OCI-LY7 (cell line): ENCODE data around the gene GPR156. TPM values are rescaled to one million over a fixed set of nuclear protein-coding genes. Genes with fewer than 3 reads are reported as not detected.

ENCODE experiments used
- BruUV-seq: library from RNA; stranded (reverse); fragments of 400-500 nt; replicated peaks from 2 replicates; lab custom pipeline; 2021; lab: Mats Ljungman, UMichigan
- CTCF ChIA-PET: fragments of 300-600 bp; sonication (Branson Sonifier 250); formaldehyde crosslinking; loops from one replicate; lab custom pipeline; 2022; ENCODE audit warnings: antibody characterized with exemption; ENCODE audit not compliant: unreplicated experiment; lab: Charles Lee
- POLR2A ChIA-PET: fragments of 300-600 bp; sonication (Branson Sonifier 250); formaldehyde crosslinking; loops from one replicate; lab custom pipeline; 2022; ENCODE audit warnings: antibody characterized with exemption; lab: Charles Lee
- DNase-seq: peaks from one replicate; pipeline ENCODE4 v3.0.0-alpha.2; 2015; ENCODE audit warnings: low spot score
- H2AFZ ChIP-seq: fragments of 200-600 bp; sonication (generic), shearing (Covaris generic); 2 replicates; pipeline ENCODE4 v1.6.1; 2014; ENCODE audit warnings: mild to moderate bottlenecking, antibody characterized with exemption, low read length, moderate library complexity
- H3K27ac ChIP-seq: fragments of 200-600 bp; sonication (generic); 2 replicates; pipeline ENCODE4 v1.5.1; 2014; ENCODE audit warnings: mixed run types, low read depth, mild to moderate bottlenecking, moderate library complexity, low read length, inconsistent platforms; ENCODE audit not compliant: poor library complexity, severe bottlenecking
- H3K36me3 ChIP-seq: fragments of 200-600 bp; sonication (generic); 2 replicates; pipeline ENCODE4 v1.6.1; 2014; ENCODE audit warnings: mild to moderate bottlenecking, antibody characterized with exemption, low read length, moderate library complexity, mixed read lengths; ENCODE audit not compliant: insufficient read depth
- H3K4me1 ChIP-seq: fragments of 200-600 bp; sonication (generic); 2 replicates; pipeline ENCODE4 v1.5.1; 2014; ENCODE audit warnings: mild to moderate bottlenecking, low read length; ENCODE audit not compliant: insufficient read depth, poor library complexity, severe bottlenecking
- H3K4me2 ChIP-seq: fragments of 200-600 bp; sonication (generic); 2 replicates; pipeline ENCODE4 v1.6.1; 2014; ENCODE audit warnings: mild to moderate bottlenecking, low read length
- H3K4me3 ChIP-seq: fragments of 200-600 bp; sonication (generic); 2 replicates; pipeline ENCODE4 v1.5.1; 2014; ENCODE audit warnings: mild to moderate bottlenecking, low read depth, low read length; ENCODE audit not compliant: poor library complexity, severe bottlenecking
- H3K79me2 ChIP-seq: fragments of 200-600 bp; sonication (generic); 2 replicates; pipeline ENCODE4 v1.6.1; 2016; ENCODE audit warnings: low read depth, mild to moderate bottlenecking, low read length, moderate library complexity, mixed read lengths; ENCODE audit not compliant: insufficient read depth
- H3K9me2 ChIP-seq: fragments of 200-600 bp; sonication (generic); 2 replicates; pipeline ENCODE4 v1.6.1; 2016; ENCODE audit warnings: mild to moderate bottlenecking, low read length, mixed read lengths; ENCODE audit not compliant: insufficient read depth
- H3K9me3 ChIP-seq: fragments of 200-600 bp; sonication (generic); 2 replicates; pipeline ENCODE4 v1.6.1; 2014; ENCODE audit warnings: mild to moderate bottlenecking, mixed run types, low read length, mixed read lengths
- H4K20me1 ChIP-seq: fragments of 200-600 bp; sonication (generic); 2 replicates; pipeline ENCODE4 v1.6.1; 2014; ENCODE audit warnings: mild to moderate bottlenecking, antibody characterized with exemption, low read length, moderate library complexity, mixed read lengths; ENCODE audit not compliant: insufficient read depth
- EZH2phosphoT487 ChIP-seq: fragments of 200-600 bp; sonication (generic); IDR thresholded peaks from 2 replicates; pipeline ENCODE4 v1.6.1; 2018; ENCODE audit warnings: low read depth, borderline replicate concordance, mild to moderate bottlenecking, mixed run types, antibody characterized with exemption, low read length, moderate library complexity, mixed read lengths
- intact Hi-C: fragments of 100-400 bp; cut with micrococcal nuclease; formaldehyde crosslinking; loops from one replicate; pipeline ENCODE4 v1.10.0; 2022; ENCODE audit not compliant: unreplicated experiment
- total RNA-seq, 2 experiments: library from RNA; depleted of rRNA in 1 of 2; stranded (reverse); fragments of >200 nt in 1 of 2; shearing (Covaris generic) in 1 of 2; gene quantifications; 2 replicates each; pipeline ENCODE4 v1.2.3, GENCODE V29; 2014 to 2022
- TF ChIP-seq, protein P1 (sequence below): fragments of 200-600 bp; sonication (generic); conservative IDR thresholded peaks from 2 replicates; pipeline ENCODE4 v1.5.1; 2014; ENCODE audit warnings: mild to moderate bottlenecking, antibody characterized with exemption, low read length, moderate library complexity, mixed read lengths

The GPR156 gene
- total RNA-seq, 2 experiments from 2014 or later = 0.03 to 0.13 TPM

DNA sequence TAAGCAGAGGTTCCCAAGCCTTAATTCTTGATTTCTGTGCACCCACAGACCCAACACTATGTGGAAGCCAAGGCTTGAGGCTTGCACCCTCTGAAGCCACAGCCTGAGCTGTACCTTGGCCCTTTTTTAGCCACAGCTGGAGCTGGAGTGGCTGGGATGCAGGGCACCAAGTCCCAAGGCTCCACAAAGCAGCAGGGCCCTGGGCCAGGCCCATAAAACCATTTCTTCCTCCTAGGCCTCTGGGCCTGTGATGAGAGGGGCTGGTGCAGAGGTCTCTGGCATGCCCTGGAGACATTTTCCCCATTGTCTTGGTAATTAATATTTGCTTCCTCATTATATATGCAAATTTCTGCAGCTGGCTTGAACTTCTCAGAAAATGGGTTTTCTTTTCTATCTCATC, 129.9 kb downstream of the GPR156 start:
- Histone ChIP-seq H3K9me3 (0 out of 2 replicates have a peak, but pooled peaks cover 6% of the 10 kb centered on the region), H3K9me2 (no peaks in the 10 kb centered on the region), H3K36me3 (no peaks in the 10 kb centered on the region), H3K4me3 (no peak overlapping the region), H3K4me2 (no peak overlapping the region), H2AFZ (no peak overlapping the region), H3K79me2 (no peaks in the 10 kb centered on the region), H3K27ac (no peak overlapping the region), H3K4me1 (no peaks in the 10 kb centered on the region), H4K20me1 (no peaks in the 10 kb centered on the region)
- DNase-seq = no peak
- no peak for TF ChIP-seq EZH2phosphoT487
- TF ChIP-seq, protein P1, sequence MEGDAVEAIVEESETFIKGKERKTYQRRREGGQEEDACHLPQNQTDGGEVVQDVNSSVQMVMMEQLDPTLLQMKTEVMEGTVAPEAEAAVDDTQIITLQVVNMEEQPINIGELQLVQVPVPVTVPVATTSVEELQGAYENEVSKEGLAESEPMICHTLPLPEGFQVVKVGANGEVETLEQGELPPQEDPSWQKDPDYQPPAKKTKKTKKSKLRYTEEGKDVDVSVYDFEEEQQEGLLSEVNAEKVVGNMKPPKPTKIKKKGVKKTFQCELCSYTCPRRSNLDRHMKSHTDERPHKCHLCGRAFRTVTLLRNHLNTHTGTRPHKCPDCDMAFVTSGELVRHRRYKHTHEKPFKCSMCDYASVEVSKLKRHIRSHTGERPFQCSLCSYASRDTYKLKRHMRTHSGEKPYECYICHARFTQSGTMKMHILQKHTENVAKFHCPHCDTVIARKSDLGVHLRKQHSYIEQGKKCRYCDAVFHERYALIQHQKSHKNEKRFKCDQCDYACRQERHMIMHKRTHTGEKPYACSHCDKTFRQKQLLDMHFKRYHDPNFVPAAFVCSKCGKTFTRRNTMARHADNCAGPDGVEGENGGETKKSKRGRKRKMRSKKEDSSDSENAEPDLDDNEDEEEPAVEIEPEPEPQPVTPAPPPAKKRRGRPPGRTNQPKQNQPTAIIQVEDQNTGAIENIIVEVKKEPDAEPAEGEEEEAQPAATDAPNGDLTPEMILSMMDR = no peak
- intact Hi-C loops = no loop called here
- CTCF ChIA-PET = no interaction called here
- BruUV-seq = no TSS peak
- POLR2A ChIA-PET = no interaction called here

DNA sequence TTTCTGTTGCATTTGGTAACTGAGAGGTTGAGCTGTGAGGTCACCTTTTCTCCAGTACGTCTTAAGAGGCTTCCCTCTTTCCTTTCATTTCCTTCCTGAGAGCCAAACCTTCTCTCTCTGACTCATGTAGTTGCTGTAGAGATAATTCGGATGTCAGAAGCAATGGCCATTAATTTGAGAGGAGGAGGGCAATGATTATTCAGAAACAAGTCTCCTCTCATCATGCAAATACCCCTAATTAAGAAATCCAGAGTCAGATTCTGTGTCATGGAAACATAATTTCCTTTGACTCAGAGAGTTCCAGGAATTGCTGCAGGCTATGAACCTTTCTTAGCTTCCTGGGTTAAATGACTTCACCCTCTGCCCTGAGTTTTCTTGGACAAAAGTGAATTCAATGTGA, 131.7 kb downstream of the GPR156 start:
- Histone ChIP-seq H3K4me2 (no peak overlapping the region), H3K79me2 (no peaks in the 10 kb centered on the region), H3K36me3 (no peaks in the 10 kb centered on the region), H3K9me3 (0 out of 2 replicates have a peak, but pooled peaks cover 6% of the 10 kb centered on the region), H3K9me2 (no peaks in the 10 kb centered on the region), H3K4me1 (no peaks in the 10 kb centered on the region), H4K20me1 (no peaks in the 10 kb centered on the region), H3K4me3 (no peak overlapping the region), H3K27ac (no peak overlapping the region), H2AFZ (no peak overlapping the region)
- no TSS peak for BruUV-seq
- DNase-seq = no peak
- ChIA-PET POLR2A (no interaction called here), CTCF (no interaction called here)
- TF ChIP-seq EZH2phosphoT487 = no peak
- TF ChIP-seq, protein P1 = no peak
- intact Hi-C loops = no loop called here

DNA sequence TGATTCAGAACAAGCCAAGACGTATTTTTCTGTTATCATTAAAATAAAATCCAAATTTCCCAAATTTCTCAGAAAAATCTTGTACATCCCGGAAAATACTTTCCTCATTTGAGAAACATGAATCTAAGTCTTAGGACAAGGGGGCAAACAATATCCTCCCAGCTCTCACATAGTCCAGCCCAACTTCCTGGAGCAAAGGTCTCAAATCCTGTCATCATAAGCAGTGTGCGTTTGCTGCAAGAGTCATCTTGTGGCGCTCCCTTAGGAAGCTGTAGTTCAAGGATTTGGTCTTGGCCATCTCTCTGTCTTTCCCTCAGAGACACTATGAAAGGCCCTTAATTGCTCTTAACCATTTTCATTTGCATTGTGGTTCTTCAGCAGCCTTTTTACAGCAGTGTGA, 133.2 kb downstream of the GPR156 start:
- TF ChIP-seq, protein P1 = no peak
- no peak for TF ChIP-seq EZH2phosphoT487
- H3K9me3 ChIP-seq = 0 out of 2 replicates have a peak, but pooled peaks cover 6% of the 10 kb centered on the region
- no peak overlapping the region for H3K4me2 ChIP-seq
- H3K36me3 ChIP-seq = no peaks in the 10 kb centered on the region
- ChIA-PET CTCF (no interaction called here), POLR2A (no interaction called here)
- no peaks in the 10 kb centered on the region for H3K4me1 ChIP-seq
- no peak overlapping the region for H3K27ac ChIP-seq
- DNase-seq = no peak
- intact Hi-C loops = no loop called here
- H2AFZ ChIP-seq = no peak overlapping the region
- H4K20me1 ChIP-seq = no peaks in the 10 kb centered on the region
- H3K79me2 ChIP-seq = no peaks in the 10 kb centered on the region
- H3K9me2 ChIP-seq = no peaks in the 10 kb centered on the region
- BruUV-seq = no TSS peak
- H3K4me3 ChIP-seq = no peak overlapping the region
